HG03135 (cell line): ENCODE measurements around the gene PSMD11.
"Not testable (repeated sequence)": the region's sequence is repeated elsewhere in the genome, so short reads cannot be mapped to it uniquely, and the experiment has no call there.

Source experiments
- ATAC-seq: cut with Tn5 transposase; IDR thresholded peaks from one replicate; pipeline ENCODE4 v1.9.1; 2021; ENCODE audit warnings: mild to moderate bottlenecking, moderate library complexity; ENCODE audit not compliant: unreplicated experiment

PSMD11 gene

DNA sequence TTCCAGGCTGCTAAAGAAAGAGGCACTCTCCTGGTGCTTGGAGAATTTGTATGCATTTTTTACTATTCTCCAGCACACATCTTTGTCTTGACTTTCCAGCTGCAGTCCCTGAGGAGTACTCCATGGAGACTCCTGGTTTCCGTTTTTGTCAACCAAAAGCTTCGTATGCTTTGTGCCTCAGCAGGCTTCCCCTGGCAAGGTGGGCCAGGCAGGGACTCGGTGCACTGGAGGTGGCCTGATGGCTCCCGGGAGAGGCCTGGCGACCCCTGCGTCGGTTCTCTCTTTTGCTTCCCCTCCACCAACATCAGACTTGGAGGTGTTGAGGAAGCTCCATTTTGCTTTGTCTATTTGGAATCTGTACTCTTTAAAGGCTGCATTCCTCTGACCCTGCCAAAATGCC lies 66.2 kb downstream of the PSMD11 start:
- ATAC-seq: no peak

DNA sequence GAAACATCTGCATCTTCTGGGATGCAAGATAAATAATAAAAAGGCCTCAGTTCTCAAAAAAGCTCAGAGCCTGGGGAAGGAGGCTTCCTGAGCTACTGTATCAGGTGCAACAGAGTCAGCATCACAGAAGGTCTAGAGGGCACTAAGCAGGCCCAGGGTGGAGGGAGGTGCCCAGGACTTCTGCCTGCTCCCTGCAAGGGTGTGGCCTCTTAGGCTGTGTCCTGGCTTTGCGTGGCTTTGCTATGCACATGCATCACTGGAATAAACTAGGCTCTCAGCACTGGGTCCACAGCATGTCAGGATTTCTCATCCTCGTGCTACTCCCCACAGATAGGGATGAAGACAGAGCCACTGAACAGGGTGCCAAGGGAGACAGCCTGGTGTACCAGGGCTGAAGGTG lies 68.0 kb downstream of the PSMD11 start:
- ATAC-seq: no peak

- ATAC-seq: no peak
These were observed 69.3 kb downstream of the PSMD11 start for GRCh38 chr17:32513579-32513978.

- ATAC-seq: no peak
These were observed 70.3 kb downstream of the PSMD11 start for GRCh38 chr17:32514606-32515005.

GRCh38 chr17:32515677-32516383 lies 71.5 kb downstream of the PSMD11 start:
- no peak for ATAC-seq

DNA sequence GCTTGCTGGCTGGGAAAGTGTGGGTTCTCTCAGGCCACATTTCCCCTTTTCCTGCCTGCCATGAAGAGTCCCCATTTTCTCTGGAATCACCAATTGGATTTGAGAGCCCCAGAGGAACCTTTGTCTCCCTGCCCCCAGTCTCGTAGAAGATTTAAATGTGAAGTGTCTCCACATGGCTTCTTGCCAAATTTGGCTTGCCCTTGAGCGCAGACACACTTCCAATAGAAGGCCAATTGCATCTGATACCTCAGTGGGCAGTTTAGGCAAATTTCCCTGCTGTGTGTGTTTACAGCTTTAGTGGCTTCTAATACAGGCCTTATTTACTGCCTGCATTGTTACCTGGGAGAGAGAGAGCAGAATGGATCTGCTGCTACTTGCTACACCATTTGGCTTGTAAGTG lies 72.1 kb downstream of the PSMD11 start:
- ATAC-seq: no peak

- ATAC-seq: no peak
These were observed 72.8 kb downstream of the PSMD11 start for GRCh38 chr17:32516940-32517701.

DNA sequence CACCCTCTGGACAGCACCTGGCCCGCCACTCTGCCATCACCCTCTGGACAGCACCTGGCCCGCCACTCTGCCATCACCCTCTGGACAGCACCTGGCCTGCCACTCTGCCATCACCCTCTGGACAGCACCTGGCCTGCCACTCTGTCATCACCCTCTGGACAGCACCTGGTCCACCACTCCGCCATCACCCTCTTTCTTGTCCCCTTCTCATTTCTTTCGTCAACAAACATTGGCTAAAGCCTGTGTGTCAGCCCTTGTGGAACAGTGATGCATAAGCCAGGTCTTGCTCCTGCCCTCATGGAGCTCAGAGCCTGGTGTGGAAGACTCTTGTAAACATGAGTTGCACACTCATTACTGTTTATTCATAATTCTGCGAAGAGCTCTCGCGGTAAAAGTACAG lies 73.7 kb downstream of the PSMD11 start:
- ATAC-seq: no peak

DNA sequence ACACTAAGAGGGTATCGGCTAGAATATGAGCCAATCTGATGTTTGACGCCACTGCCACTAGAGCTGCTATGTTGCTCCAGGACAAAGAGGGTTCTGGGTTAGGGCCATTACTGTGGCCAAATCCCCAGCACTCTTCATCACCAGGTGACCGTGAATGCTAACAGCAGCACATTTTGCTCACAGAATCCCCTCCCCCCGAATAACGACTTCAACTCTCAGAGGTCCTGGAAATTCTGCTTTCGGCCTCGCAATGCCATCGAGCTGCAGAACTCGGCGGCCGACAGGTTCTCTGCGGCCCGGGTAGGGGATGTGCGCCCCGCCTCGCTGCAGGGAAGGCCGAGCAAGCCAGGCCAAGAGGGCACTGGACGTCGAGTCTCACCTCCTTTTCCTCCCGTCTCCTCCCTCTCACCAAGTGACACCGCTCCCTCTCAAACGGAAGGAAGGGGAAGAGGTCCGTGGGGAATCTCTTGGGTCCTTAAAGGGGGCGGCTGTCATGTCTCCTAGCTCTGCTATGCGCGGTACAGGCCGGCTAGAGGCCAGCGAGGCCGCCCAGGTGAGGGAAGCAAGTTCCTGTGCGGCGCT lies 74.4 kb downstream of the PSMD11 start:
- no peak for ATAC-seq

DNA sequence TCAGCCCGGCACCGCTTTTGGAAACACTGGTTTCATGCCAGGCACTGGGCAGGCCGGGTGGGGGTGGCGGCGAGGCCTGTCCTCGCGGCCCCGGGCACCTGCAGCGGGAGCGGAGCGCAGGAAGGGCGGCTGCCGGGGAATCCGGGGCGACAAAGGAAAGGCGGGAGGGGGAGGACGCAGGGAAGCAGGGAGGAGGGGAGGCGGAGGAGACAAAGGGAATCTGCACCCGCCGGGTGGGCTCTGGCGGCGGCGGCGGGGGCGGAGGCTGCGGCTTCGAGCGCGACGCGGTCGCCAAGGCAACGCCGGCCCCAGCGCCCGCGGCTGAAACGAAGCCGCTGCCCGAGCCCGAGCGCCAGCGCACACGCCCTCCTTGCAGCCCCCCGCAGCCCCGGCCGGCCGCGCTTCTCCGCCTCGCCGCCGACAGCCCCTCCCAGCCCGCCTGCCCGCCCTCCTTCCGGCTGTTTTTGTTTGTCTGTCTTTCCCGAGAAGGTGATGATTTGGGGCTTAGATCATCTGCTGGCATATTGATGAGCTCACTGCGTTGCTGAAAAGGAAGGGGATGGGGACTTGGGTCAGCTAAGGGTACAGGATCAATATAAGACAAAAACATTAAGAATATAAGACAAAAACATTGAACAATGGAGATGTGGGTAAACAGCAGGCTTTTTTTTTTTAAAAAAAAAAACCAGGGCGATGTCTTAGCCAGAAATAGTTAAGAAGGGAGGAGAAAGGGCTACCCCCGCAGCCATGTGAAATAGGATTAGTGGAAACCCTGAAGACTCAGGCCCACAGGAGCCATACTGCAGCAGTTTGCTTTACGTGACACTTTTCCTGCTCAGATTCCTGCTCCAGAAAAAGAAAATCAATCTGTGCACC lies 75.2 kb downstream of the PSMD11 start:
- ATAC-seq: no peak

DNA sequence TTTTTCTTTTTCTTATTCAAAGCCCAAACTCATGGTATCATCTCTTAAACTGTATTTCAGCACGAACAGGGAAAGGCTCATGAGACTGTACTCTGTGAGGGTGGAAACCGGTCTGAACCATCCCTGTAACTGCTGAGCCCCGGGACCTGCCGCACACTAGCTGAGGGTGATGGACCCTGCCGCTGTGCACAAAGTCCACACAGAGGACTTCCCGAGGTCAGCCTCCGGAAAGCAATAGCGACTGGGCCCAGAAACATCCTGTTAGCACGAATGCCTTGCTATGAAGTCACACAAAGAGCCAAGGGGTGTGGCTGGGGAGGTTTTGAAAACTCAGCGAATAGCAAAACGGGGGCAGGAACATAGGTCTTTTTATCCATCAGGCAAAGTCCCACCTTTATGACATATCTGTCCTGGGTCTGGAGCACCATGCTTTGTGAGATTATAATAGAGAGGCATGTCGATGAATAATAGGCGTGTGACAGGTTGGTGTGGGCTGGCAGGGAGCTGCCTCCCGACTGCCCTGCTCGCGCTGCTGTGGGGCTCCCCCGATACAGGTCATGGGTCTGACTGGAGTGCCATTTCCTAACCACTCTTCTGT lies 75.9 kb downstream of the PSMD11 start:
- ATAC-seq: no peak

- ATAC-seq: no peak
These were observed 76.6 kb downstream of the PSMD11 start for GRCh38 chr17:32520737-32521404.

- peak; percentile 50 for ATAC-seq
These were observed 78.8 kb downstream of the PSMD11 start for GRCh38 chr17:32523017-32523680.

DNA sequence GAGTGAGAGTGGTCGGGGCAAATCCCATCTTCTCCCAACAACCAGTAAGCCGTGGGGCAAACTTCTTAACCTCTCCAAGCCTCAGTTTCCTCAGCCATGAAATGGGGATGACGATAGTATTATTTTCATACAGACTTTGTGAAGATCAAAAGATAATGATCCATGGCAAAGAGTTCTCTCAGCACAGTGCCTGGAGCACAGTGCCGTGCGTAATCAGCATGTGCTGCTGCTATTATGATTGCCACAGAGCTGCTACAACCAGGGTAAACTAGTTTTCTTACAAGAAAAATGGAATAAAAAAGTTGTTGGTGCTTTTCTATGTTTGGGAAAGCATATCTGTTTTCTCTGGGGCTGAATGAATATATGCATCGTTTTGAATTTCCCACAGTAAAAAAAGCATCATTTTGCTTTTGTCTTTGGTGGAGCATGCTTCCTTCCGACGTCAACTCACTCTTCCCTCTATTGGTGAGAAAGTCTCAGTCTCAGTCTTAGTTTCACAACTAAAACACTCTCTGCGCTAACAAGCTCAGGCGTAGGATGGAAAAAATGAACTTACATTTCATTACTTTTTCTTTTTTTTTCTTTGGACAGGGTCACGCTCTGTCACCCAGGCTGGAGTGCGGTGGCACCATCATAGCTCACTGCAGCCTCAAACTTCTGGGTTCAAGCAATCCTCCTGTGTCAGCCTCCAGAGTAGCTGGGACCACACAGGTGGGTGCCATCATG lies 79.7 kb downstream of the PSMD11 start:
- ATAC-seq: peak; percentile 62

GRCh38 chr17:32524553-32524880 lies 80.2 kb downstream of the PSMD11 start:
- ATAC-seq: not testable (repeated sequence)

- no peak for ATAC-seq
These were observed 80.8 kb downstream of the PSMD11 start for GRCh38 chr17:32525122-32525521.

DNA sequence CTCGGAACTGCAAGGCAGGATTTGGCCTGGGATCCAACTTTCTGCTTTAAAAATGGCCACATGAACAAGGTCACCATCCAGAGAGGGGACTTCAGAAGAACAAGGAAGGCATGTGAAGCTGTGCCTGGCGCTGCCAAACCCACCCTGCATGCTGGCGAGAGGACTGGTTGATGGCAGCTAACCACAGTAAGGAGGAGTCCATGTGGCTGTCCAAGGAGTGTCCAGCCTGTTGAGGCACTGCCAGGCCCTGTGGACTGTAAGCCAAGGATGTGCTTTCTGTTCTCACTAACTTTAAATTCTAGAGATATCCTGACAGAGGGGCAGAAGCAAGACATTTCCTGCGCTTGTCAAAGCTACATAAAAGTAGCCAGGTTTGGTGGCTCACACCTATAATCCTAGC lies 82.8 kb downstream of the PSMD11 start:
- ATAC-seq: no peak

DNA sequence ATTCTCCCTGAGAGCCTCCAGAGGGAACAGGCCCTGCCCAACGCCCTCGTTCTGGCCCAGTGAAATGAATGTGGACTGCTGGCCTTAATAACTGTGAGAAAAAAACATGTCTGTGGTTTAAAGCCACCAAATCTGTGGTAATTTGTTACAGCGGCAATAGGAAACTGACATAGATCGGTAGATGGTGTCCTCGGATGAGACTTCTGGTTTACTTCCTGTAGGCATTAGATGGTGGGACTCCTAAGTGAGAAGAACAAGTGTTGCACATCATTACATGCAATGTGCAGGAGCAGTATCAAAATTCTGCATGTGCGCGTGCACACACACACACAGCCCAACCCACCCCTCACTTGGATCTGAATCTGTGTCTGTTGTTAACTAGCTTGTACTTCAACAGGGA lies 84.5 kb downstream of the PSMD11 start:
- ATAC-seq: no peak

- no peak for ATAC-seq
These were observed 85.3 kb downstream of the PSMD11 start for GRCh38 chr17:32529604-32530003.
